Skeletal muscle tissue (tissue), 4 donors: ENCODE measurements around the gene HIVEP3. TPM values are rescaled to one million over a fixed set of nuclear protein-coding genes. Genes with fewer than 3 reads are reported as not detected.

Experiments
- H3K27ac ChIP-seq: one replicate; pipeline ENCODE4 v1.7.0; 2013; ENCODE audit warnings: mild to moderate bottlenecking, low read depth, low read length, inconsistent platforms
- H3K27me3 ChIP-seq, 3 donors: one replicate each; pipeline ENCODE4 v1.7.0; 2013; ENCODE audit warnings: low read length in 3 of 3; ENCODE audit not compliant: control insufficient read depth in 3 of 3, insufficient read depth in 3 of 3
- H3K36me3 ChIP-seq, 3 donors: one replicate each; pipeline ENCODE4 v1.7.0; 2013; ENCODE audit warnings: low read length in 3 of 3; ENCODE audit not compliant: control insufficient read depth in 3 of 3, insufficient read depth in 3 of 3
- H3K4me1 ChIP-seq, 3 donors: one replicate each; pipeline ENCODE4 v1.7.0; 2013; ENCODE audit warnings: low read length in 3 of 3, mild to moderate bottlenecking in 3 of 3; ENCODE audit not compliant: control insufficient read depth in 3 of 3, insufficient read depth in 3 of 3
- H3K4me3 ChIP-seq, 3 donors: one replicate each; pipeline ENCODE4 v1.7.0; 2013; ENCODE audit warnings: low read length in 3 of 3
- H3K9ac ChIP-seq, 3 donors: one replicate each; pipeline ENCODE4 v1.7.0; 2013; ENCODE audit warnings: low read length in 3 of 3, mild to moderate bottlenecking in 3 of 3, moderate library complexity in 2 of 3, low read depth in 1 of 3
- H3K9me3 ChIP-seq, 3 donors: one replicate each; pipeline ENCODE4 v1.7.0; 2013; ENCODE audit warnings: low read length in 3 of 3; ENCODE audit not compliant: control insufficient read depth in 3 of 3
- total RNA-seq: library from RNA; depleted of rRNA; stranded (reverse); fragments of >200 nt; gene quantifications from one replicate; pipeline ENCODE4 v1.2.3, GENCODE V29; 2014
- donor health status: Osteomylitis.

The HIVEP3 gene
- total RNA-seq, 1 donor from 2014 or later: 0.52 TPM

DNA sequence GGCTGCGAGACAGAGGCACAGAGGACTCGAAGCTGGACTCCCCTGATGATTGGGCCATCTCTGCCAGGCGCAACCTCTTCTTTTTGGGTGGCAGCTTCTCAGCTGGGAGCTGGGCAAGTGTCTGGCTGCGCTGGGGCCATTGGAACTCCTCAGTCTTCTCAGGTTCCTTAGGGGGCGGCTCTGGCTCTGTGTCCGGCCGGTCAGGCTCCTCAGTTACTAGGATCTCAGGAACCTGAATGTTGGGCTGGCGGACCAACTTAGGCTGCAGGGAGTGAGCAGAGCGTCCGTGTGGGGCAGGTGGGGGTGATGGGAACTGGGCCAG lies 336.8 kb downstream of the HIVEP3 start:
- Histone ChIP-seq H3K9ac (no peak overlapping the region), H3K36me3 (peaks cover 0 to 3% (median 0%) of the 10 kb centered on the region in 3 donors), H3K4me3 (no peak overlapping the region), H3K27me3 (peaks cover 0 to 3% (median 0%) of the 10 kb centered on the region in 3 donors), H3K4me1 (peaks cover 0 to 3% (median 2%) of the 10 kb centered on the region in 3 donors), H3K9me3 (no peaks in the 10 kb centered on the region), H3K27ac (no peak overlapping the region)

DNA sequence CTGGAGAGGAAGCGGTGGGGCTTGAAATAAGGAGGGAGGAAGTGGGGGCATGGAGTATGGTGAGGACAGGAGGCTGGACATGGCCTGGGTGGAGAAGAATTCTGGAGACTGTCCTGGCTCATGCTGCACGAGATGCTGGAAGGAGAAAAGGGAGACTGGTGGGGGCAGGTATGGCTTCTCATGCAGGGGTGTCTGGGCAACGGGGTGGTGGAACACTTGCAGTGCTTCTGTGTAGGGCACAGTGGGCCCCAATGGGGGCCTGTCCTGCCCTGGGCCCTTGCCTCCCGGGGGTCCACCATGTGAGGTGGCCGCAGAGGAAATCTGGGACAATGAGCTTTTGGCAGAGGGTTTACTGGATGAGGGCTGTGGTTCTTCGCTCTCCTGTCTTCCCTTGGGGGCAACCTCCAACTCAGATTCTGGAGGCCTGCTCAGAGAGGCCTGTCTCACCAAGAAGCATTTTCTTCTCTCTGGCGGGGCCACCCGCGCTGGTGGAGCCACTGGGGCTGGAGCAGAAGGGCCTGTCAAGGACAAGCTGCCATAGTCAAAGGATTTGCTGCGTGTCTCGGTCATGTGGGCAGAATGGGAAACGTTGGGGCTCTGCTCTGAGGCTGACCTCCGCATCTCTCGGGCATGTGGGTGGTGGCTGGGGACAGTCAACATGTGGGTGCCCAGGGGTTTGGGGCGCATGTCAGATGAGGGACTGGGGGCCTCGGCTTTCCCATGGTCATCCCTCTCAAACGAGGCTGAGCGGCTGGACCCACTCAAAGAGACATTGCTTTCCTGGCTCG lies 337.3 kb downstream of the HIVEP3 start:
- no peak overlapping the region for H3K27ac ChIP-seq
- H3K27me3 ChIP-seq: peaks cover 0 to 3% (median 0%) of the 10 kb centered on the region in 3 donors
- H3K9me3 ChIP-seq: no peaks in the 10 kb centered on the region
- no peak overlapping the region for H3K4me3 ChIP-seq
- no peak overlapping the region for H3K9ac ChIP-seq
- H3K4me1 ChIP-seq: peaks cover 0 to 3% (median 2%) of the 10 kb centered on the region in 3 donors
- H3K36me3 ChIP-seq: peaks cover 0 to 3% (median 0%) of the 10 kb centered on the region in 3 donors

DNA sequence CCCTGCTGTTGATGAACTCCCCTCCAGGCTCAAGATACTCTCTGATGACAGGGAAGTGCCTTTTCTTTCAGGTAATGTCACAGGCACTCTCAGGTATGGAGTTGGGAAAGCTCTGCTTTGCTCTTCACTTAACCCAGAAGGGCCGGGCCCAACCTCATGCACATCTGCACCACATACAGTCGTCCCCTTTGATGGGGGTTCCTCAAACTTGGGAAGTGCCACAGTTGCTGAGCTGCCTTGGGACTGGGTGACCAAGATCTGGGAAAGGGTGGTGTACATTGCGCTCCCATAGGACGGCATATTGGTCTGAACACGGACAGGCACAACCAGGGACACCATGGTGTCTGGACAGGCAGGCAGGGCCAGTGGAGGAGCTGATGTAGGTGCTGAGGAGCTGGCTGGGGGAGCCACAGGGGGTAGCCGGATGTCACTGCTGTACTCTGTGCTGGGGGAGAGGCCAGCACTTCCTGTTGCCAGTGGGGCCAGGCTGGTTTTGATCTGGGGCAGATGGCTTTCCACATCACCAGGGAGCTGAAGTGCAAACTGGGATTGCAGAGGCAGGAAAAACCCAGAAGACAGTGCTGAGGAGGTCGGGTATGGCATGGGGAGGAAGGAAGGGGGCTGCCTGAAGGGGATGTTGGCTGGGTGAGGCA lies 338.1 kb downstream of the HIVEP3 start:
- Histone ChIP-seq H3K9ac (no peak overlapping the region), H3K36me3 (peaks cover 0 to 3% (median 0%) of the 10 kb centered on the region in 3 donors), H3K27me3 (peaks cover 0 to 3% (median 0%) of the 10 kb centered on the region in 3 donors), H3K4me1 (peaks cover 0 to 3% (median 2%) of the 10 kb centered on the region in 3 donors), H3K4me3 (no peak overlapping the region), H3K27ac (no peak overlapping the region), H3K9me3 (no peaks in the 10 kb centered on the region)

DNA sequence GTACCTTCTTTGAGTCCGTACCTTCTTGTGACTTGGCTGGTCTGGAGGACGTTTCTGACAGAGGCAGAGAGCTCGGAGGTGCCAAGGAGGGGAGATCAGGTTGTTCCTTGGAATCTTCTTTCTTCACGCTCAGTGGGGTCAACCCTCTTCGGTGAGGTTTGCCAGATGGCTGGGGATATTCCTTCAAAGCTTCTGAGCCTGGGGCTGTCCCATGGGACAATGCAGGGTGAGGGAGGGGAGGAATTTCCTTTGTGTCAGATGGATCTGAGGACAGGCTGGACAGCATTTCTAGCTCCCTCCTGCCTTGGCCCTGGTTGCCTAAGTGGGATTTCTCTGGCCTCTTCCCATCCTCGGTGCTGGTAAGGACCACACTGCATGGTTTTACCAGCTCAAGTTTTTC lies 338.7 kb downstream of the HIVEP3 start:
- peaks cover 0 to 3% (median 0%) of the 10 kb centered on the region in 3 donors for H3K27me3 ChIP-seq
- H3K9me3 ChIP-seq: no peaks in the 10 kb centered on the region
- H3K4me1 ChIP-seq: peaks cover 0 to 3% (median 2%) of the 10 kb centered on the region in 3 donors
- H3K36me3 ChIP-seq: peaks cover 0 to 3% (median 0%) of the 10 kb centered on the region in 3 donors
- no peak overlapping the region for H3K9ac ChIP-seq
- no peak overlapping the region for H3K4me3 ChIP-seq
- H3K27ac ChIP-seq: no peak overlapping the region

DNA sequence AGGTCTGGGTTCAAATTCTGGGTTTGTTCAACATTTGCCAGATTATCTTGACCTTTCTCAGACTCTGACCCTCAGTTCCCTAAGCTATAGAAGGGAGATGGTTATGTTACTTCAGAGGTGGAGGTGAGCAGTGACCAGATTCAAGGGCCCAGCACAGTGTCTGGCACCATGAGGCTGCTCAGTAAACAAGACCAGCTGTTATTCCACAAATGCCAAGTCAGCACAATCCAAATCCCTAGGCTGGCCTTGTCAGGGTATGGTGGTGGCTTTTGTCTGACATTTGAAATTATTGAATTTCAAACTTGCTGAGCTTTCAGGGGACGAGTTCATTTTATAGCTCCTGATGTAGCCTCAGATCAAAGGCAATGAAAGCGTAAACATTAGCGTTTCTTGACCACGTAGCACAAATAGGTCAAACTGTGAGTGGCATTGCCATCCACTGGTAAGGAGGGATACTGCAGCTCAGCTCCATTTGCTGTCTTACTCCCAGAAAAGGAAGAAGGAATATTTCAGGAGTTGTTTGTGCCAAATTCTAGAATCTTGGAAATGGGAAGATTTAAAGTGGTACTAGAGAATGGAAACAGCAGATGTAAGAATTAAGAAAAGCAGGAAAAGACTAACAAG lies 339.9 kb downstream of the HIVEP3 start:
- peaks cover 0 to 3% (median 0%) of the 10 kb centered on the region in 3 donors for H3K36me3 ChIP-seq
- no peak overlapping the region for H3K9ac ChIP-seq
- H3K4me1 ChIP-seq: peaks cover 5 to 10% (median 8%) of the 10 kb centered on the region in 3 donors
- H3K4me3 ChIP-seq: no peak overlapping the region
- no peak overlapping the region for H3K27ac ChIP-seq
- peaks cover 0 to 2% (median 0%) of the 10 kb centered on the region in 3 donors for H3K27me3 ChIP-seq
- H3K9me3 ChIP-seq: no peaks in the 10 kb centered on the region

DNA sequence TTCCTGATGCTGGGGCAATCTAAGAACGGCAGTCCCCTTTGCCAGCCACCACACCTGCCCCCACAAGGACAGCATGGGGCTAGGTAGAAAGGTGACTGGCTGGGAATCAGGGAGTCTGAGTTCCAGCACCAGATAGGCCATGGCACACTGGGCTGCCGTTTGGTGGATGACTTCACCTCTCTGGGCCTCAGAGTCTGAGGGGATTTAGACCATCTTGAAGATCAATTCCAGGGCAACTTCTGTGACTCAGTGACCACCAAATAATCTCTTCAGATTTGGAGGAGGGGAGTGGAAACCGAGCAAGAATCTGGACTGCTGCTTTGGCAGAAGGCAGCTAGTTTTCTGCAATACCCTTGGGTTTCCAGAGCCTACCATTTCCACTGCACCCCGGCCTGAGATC lies 342.1 kb downstream of the HIVEP3 start:
- Histone ChIP-seq H3K4me3 (no peak overlapping the region), H3K9ac (no peak overlapping the region), H3K36me3 (peaks cover 0 to 2% (median 0%) of the 10 kb centered on the region in 3 donors), H3K27me3 (no peaks in the 10 kb centered on the region), H3K9me3 (no peaks in the 10 kb centered on the region), H3K4me1 (peaks cover 5 to 12% (median 8%) of the 10 kb centered on the region in 3 donors), H3K27ac (no peak overlapping the region)

DNA sequence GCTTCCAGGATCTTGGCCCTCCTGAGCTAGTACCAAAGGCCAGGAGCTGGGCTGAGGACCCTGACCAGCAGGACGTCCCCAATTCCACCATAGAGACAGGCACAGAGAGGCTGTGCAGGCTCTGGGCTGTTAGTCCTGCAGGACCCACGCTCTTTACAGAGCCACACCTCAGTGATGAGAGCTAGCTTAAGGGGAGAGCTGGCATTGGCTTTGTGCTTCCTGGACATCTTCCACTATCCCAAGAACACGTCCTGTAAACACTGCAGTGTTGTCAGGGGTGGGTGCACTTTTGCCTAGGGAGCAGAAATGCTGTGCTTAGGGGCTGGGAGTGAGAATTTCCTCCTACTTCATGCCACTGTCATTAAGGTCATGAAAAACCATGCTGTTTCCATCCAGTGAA lies 342.5 kb downstream of the HIVEP3 start:
- Histone ChIP-seq H3K36me3 (peaks cover 0 to 2% (median 0%) of the 10 kb centered on the region in 3 donors), H3K4me3 (no peak overlapping the region), H3K27ac (no peak overlapping the region), H3K27me3 (no peaks in the 10 kb centered on the region), H3K9me3 (no peaks in the 10 kb centered on the region), H3K9ac (no peak overlapping the region), H3K4me1 (peaks cover 5 to 12% (median 8%) of the 10 kb centered on the region in 3 donors)

DNA sequence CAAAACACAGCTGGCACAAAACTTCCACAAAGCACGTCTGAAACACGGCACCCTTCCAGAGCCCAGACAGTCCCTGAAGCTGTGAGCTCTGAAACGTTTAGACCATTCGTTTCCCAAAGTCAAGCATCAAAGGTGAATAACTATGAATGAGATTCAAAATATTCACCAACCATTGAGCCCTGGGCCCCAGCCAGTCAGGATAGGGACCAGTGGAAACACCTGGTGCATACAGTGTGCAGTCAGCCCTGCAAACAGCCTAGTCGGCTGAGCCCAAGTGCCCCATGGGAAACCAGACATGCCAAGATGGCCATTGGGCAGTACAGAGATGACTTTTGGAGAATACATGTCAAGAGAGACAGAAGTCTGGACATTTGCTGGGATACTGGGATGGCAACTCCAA lies 343.9 kb downstream of the HIVEP3 start:
- H3K9ac ChIP-seq: no peak overlapping the region

DNA sequence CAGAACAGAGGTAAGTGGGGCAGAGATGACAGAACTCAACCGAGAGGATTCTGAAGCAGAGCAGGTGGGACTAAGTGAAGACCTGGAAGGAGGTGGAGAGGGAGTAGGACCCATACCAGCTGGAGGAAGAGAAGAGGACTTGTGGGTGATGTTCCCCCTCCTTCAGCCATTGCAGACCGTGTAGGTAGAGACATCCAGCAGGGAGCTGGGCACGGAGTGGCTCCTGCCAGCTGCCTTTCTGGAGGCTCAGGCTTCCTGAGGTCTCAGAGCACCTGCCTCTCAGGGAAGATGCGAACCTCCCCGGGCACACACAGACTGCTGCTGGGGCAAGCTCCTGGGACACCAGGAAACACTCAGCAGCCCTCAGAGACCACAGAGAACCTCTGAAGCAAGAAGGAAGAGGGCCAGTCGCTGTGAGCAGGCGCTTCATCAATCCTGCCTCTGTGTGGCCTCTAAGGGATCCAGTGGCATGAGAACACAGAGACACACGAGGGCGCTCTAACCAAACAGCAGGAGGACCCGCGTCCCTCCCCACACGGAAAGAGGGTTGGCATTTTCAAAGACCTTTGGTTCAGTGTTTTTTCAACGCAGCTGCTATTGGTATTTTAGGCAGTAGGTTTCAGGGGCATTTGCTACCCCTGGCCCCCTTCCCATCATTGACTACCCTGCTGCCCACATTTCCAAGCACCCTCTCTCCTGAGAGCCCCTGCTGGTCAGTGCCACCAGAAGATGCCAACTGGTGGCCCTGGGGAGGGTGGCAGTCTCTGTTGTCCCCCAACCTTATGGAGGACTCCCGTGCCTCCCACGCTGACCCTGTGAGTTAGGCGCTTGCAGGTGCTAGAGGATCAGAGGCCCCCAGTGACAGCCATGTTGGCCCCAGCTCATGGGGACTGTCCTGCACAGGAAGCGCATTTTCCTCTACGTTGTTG lies 344.7 kb downstream of the HIVEP3 start:
- no peak overlapping the region for H3K27ac ChIP-seq
- H3K9ac ChIP-seq: peak overlapping the region in 1 of 3 donors; percentile 8
- H3K27me3 ChIP-seq: no peaks in the 10 kb centered on the region
- H3K4me3 ChIP-seq: no peak overlapping the region
- H3K4me1 ChIP-seq: peaks cover 3 to 12% (median 8%) of the 10 kb centered on the region in 3 donors
- H3K9me3 ChIP-seq: no peaks in the 10 kb centered on the region
- no peaks in the 10 kb centered on the region for H3K36me3 ChIP-seq

More for the DNA sequence above, 343.9 kb downstream of the HIVEP3 start:
- no peaks in the 10 kb centered on the region for H3K27me3 ChIP-seq
- peaks cover 5 to 12% (median 8%) of the 10 kb centered on the region in 3 donors for H3K4me1 ChIP-seq
- no peak overlapping the region for H3K27ac ChIP-seq
- H3K9me3 ChIP-seq: no peaks in the 10 kb centered on the region
- no peak overlapping the region for H3K4me3 ChIP-seq
- no peaks in the 10 kb centered on the region for H3K36me3 ChIP-seq
